Ascending aorta (tissue), 2 donors: ENCODE data around the gene HMGCL. TPM values are rescaled to one million over a fixed set of nuclear protein-coding genes. Genes with fewer than 3 reads are reported as not detected.
A peak's percentile ranks its signal among the peaks of the same experiment; 100 is the strongest.

ENCODE experiments used
- DNase-seq, 2 donors: peaks; one replicate each; pipeline ENCODE4 v3.0.0-alpha.2; 2019; ENCODE audit warnings: low spot score in 2 of 2
- H3K27ac ChIP-seq, 2 donors: fragments of 200-600 bp; sonication (generic); one replicate each; pipeline ENCODE4 v1.5.1; 2016 to 2017; ENCODE audit warnings: mild to moderate bottlenecking in 1 of 2
- H3K27me3 ChIP-seq: fragments of 200-600 bp; sonication (generic); one replicate; pipeline ENCODE4 v1.5.1; 2017
- H3K36me3 ChIP-seq, 2 donors: fragments of 200-600 bp; sonication (generic); one replicate each; pipeline ENCODE4 v1.5.1; 2016
- H3K4me1 ChIP-seq, 2 donors: fragments of 200-600 bp; sonication (generic); one replicate each; pipeline ENCODE4 v1.5.1; 2016 to 2017; ENCODE audit warnings: mild to moderate bottlenecking in 1 of 2
- H3K4me3 ChIP-seq, 2 donors: fragments of 200-600 bp; sonication (generic); one replicate each; pipeline ENCODE4 v1.5.1; 2016 to 2017; ENCODE audit warnings: mild to moderate bottlenecking in 1 of 2
- H3K9me3 ChIP-seq, 2 donors: fragments of 200-600 bp; sonication (generic); one replicate each; pipeline ENCODE4 v1.5.1; 2016
- intact Hi-C: fragments of 100-400 bp; cut with DNase I; formaldehyde crosslinking; loops from one replicate; pipeline ENCODE4 v1.15.1; 2023
- total RNA-seq: library from RNA; depleted of rRNA; stranded (reverse); fragments of >200 nt; gene quantifications from one replicate; pipeline ENCODE4 v1.1.0, GENCODE V29; 2016
- TF ChIP-seq, protein P1 (sequence below), 3 experiments: fragments of 200-600 bp in 2 of 3; fragments of 450-650 bp in 1 of 3; sonication (generic) in 2 of 3; IDR thresholded peaks; one replicate each; pipeline ENCODE4 v1.5.1; 2016 to 2019; ENCODE audit warnings: antibody characterized with exemption in 3 of 3, mild to moderate bottlenecking in 1 of 3, moderate library complexity in 1 of 3

Gene HMGCL
- total RNA-seq, 1 donor from 2014 or later = 7.3 TPM

DNA sequence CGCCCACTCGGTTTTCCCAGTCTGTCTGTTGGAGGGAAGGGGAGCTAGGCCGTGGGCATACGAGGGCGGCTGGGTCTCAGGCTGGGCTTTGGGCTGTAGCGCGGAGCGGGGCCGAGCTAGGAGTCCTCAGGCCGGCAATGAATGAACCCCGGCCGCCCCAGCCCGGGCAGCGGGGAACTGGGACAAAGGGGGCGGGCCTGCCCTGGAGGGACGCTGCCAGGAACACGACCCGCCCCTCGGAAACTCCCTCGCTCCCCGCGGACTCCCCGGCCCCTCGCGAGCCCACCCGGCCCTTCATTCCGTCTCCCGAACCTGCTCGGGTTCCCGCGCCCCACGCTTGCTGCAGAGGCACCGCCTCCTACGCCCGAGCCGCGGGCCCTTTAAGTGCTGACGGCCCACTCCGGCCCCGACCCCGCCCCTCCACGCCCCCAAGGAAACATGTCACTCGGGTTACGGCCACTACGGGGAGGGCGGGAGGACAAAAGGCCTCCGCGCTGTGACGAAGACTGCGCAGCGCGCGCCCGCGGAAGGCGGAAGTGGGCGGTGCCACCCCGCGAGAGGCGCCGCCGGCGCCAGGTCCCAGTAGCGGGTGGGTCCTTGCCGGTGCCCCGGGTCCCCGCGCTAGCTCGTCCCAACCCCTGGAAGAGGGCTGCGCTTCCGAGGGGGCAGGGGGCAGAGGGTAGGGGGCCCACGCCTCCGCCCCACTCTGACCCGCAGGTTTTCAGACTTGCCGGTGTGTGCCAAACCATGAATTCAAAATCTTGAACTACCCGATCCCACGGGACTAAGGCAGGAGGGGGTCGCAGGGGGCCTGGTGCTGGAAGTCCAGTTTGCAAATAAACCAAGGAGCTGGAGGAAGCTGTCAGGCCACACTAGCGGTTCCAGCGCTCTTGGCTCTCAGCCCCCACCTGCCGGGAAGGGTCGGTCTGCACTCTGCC lies 24.6 kb downstream of the HMGCL start, which contains the start of gene GALE:
Gene GALE, minus strand, starts transcription at position 355 of the 938 bp plus-strand sequence. CDS start 1,747 bp downstream, outside the sequence.
- peak within 1 kb of the TSS; percentile 82 to 93 for H3K4me3 ChIP-seq
- DNase-seq = peak; percentile 87 to 98
- peaks cover 5 to 18% of the 10 kb centered on the region in 2 donors for H3K36me3 ChIP-seq
- TF ChIP-seq, protein P1, sequence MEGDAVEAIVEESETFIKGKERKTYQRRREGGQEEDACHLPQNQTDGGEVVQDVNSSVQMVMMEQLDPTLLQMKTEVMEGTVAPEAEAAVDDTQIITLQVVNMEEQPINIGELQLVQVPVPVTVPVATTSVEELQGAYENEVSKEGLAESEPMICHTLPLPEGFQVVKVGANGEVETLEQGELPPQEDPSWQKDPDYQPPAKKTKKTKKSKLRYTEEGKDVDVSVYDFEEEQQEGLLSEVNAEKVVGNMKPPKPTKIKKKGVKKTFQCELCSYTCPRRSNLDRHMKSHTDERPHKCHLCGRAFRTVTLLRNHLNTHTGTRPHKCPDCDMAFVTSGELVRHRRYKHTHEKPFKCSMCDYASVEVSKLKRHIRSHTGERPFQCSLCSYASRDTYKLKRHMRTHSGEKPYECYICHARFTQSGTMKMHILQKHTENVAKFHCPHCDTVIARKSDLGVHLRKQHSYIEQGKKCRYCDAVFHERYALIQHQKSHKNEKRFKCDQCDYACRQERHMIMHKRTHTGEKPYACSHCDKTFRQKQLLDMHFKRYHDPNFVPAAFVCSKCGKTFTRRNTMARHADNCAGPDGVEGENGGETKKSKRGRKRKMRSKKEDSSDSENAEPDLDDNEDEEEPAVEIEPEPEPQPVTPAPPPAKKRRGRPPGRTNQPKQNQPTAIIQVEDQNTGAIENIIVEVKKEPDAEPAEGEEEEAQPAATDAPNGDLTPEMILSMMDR (IDR thresholded peaks at IDR 0.05) = no peak
- peak within 1 kb of the TSS; percentile 87 to 97 for H3K27ac ChIP-seq
- no peaks in the 10 kb centered on the region for H3K9me3 ChIP-seq
- H3K27me3 ChIP-seq = no peaks in the 10 kb centered on the region
- intact Hi-C loops = loop anchor here (1.0 to 5.0 kb wide), 4 partner anchors 9 to 159 kb away; partner anchors contain the start of genes FUCA1, LYPLA2, PITHD1 and PNRC2
- peaks cover 9 to 14% of the 10 kb centered on the region in 2 donors for H3K4me1 ChIP-seq

DNA sequence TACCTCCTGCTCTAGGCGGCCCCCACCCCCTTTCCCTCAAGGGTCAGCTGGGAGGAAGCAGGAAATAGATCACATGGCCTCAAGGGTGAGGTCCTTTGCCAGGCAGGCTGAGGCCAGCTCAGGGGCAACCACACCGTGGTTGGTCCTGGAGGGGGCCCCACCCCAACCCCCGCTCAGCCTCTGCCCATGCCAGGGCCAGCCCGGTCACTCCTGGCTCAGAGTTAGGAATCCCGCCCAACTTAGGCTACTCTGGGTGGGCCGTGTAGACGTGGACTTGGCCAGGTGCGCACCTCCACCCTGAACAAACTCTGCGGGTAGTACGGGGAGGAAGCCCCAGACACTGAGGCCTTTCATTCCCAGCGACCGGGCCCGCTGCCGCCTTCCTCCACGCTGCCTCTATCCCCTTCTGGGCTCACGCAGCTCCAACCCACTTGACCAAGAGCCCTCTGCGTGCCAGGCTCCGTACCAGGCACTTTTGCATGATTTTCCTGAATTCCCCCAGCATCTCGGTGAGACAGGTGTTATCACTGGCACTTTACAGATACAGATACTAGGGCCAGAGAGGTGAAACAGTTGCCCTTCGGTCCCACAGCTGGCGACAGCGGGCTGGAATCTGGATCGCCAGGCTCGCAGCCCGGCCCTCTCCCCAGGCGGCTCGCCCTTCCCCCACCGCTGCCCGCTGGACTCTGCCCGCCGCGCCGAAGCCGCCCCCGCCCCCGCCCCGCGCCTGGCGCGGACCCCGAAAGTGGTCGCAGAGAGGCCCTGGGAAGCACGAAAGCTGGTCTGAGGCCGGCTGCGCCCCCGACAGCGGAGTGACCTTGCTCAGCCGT lies 25.4 kb downstream of the HMGCL start:
- H3K4me3 ChIP-seq = peak overlapping the region; percentile 82 to 93
- intact Hi-C loops = loop anchor here (1.0 to 5.0 kb wide), 4 partner anchors 8 to 160 kb away; partner anchors contain the start of genes FUCA1, LYPLA2, PITHD1 and PNRC2
- peak overlapping the region; percentile 87 to 97 for H3K27ac ChIP-seq
- H3K9me3 ChIP-seq = no peaks in the 10 kb centered on the region
- peak in 1 of 2 donors; percentile 82 for DNase-seq
- H3K27me3 ChIP-seq = no peaks in the 10 kb centered on the region
- TF ChIP-seq, protein P1 (IDR thresholded peaks at IDR 0.05) = no peak
- H3K36me3 ChIP-seq = peaks cover 5 to 23% of the 10 kb centered on the region in 2 donors
- H3K4me1 ChIP-seq = peaks cover 9 to 14% of the 10 kb centered on the region in 2 donors

DNA sequence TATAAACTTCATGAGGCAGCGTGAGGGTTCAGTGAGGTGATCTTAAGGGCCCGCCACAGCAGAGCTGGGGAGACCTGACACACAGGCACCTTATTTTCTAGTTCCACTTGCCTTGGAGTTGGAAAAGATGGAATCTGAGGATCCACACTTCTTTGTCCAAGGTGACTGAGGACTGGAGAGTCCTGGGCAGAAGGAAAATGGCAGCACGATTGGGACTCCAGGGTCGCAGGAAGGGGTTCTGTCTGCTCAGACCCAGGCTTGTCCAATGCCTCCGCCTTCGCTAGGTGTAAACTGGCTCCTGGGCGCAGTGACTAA lies 26.0 kb downstream of the HMGCL start:
- Histone ChIP-seq H3K9me3 (no peaks in the 10 kb centered on the region), H3K4me3 (peak overlapping the region; percentile 82 to 93), H3K36me3 (peaks cover 11 to 24% of the 10 kb centered on the region in 2 donors), H3K4me1 (peaks cover 9 to 14% of the 10 kb centered on the region in 2 donors), H3K27me3 (no peaks in the 10 kb centered on the region), H3K27ac (peak overlapping the region; percentile 87 to 97)
- TF ChIP-seq, protein P1 (IDR thresholded peaks at IDR 0.05) = no peak
- intact Hi-C loops = no loop called here
- DNase-seq = no peak

DNA sequence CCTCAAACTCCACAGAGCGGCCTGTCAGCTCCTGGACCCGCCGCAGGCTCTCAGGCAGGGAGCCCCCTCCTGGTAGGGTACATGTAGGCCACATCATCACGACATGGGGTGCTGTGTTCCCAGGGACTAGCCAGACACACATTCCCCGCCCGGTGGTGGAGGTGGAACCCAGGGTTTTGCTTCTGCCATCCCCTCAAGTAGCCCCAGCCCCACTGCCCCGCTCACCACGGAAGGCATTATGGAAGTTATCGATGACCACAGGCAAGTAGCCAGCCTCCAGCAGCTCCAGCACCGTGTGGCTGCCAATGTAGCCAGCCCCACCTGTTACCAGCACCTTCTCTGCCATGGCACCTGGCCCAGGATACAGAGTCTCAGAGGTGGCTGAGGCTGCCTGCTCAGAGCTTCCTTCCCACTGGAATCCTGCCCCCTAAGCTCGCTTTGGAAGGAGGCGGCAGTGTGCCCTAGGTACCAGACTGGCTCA lies 26.5 kb downstream of the HMGCL start:
- Histone ChIP-seq H3K9me3 (no peaks in the 10 kb centered on the region), H3K36me3 (peaks cover 16 to 24% of the 10 kb centered on the region in 2 donors), H3K4me1 (peaks cover 9 to 14% of the 10 kb centered on the region in 2 donors), H3K27me3 (no peaks in the 10 kb centered on the region), H3K4me3 (no peak overlapping the region), H3K27ac (peak overlapping the region in 1 of 2 donors; percentile 87)
- TF ChIP-seq, protein P1 (IDR thresholded peaks at IDR 0.05) = no peak
- intact Hi-C loops = no loop called here
- DNase-seq = no peak
